Fibroblast of skin of left biceps (primary cell): ENCODE data around the gene MRPL45.

Source experiments
- DNase-seq, 2 experiments: peaks; one replicate each; pipeline ENCODE4 v3.0.0-alpha.2; 2013; ENCODE audit warnings: low read depth in 2 of 2

MRPL45 gene

GRCh38 chr17:38349097-38349730, 52.2 kb downstream of the MRPL45 start:
- peak; percentile 40 for DNase-seq

- no peak for DNase-seq
These were observed 53.1 kb downstream of the MRPL45 start for GRCh38 chr17:38350035-38350434.

- DNase-seq: peak; percentile 80 to 84
These were observed 54.6 kb downstream of the MRPL45 start, which contains the start of gene SOCS7 for GRCh38 chr17:38351412-38352222. TSS of gene SOCS7 (plus strand) at chr17:38351844. CDS start at chr17:38352053, 209 bp downstream.

GRCh38 chr17:38352245-38353085, 55.5 kb downstream of the MRPL45 start:
- no peak for DNase-seq

GRCh38 chr17:38353086-38353604, 56.2 kb downstream of the MRPL45 start:
- no peak for DNase-seq

- no peak for DNase-seq
These were observed 56.7 kb downstream of the MRPL45 start for GRCh38 chr17:38353668-38354067.

- no peak for DNase-seq
These were observed 57.5 kb downstream of the MRPL45 start for GRCh38 chr17:38354466-38354865.

GRCh38 chr17:38355251-38355650, 58.3 kb downstream of the MRPL45 start:
- DNase-seq: no peak

GRCh38 chr17:38357486-38358123, 60.6 kb downstream of the MRPL45 start:
- DNase-seq: no peak

GRCh38 chr17:38358586-38359513, 61.9 kb downstream of the MRPL45 start:
- DNase-seq: no peak

- peak in 1 of 2 experiments; percentile 6 for DNase-seq
These were observed 64.9 kb downstream of the MRPL45 start for GRCh38 chr17:38361694-38362465.

GRCh38 chr17:38363016-38363415, 66.0 kb downstream of the MRPL45 start:
- no peak for DNase-seq

- DNase-seq: no peak
These were observed 67.8 kb downstream of the MRPL45 start for GRCh38 chr17:38364741-38365140.

GRCh38 chr17:38369124-38369886, 72.3 kb downstream of the MRPL45 start:
- DNase-seq: no peak
